COLO668 (cell line): ENCODE data around the gene ARID4B.
"Not testable (repeated sequence)": the region's sequence is repeated elsewhere in the genome, so short reads cannot be mapped to it uniquely, and the experiment has no call there.

Experiments
- DNase-seq: peaks from one replicate; lab custom pipeline; 2025; ENCODE audit not compliant: unreplicated experiment; lab: John Stamatoyannopoulos, UW

ARID4B gene

GRCh38 chr1:235299169-235299858 is 28.7 kb downstream of the ARID4B start:
- no peak for DNase-seq

GRCh38 chr1:235298758-235299157 is 29.2 kb downstream of the ARID4B start:
- no peak for DNase-seq

- no peak for DNase-seq
Observed at GRCh38 chr1:235297579-235297978, 30.4 kb downstream of the ARID4B start.

- DNase-seq, result no peak
Observed at GRCh38 chr1:235296729-235297128, 31.2 kb downstream of the ARID4B start.

- DNase-seq, result peak; percentile 32
Observed at GRCh38 chr1:235295902-235296350, 32.1 kb downstream of the ARID4B start.

GRCh38 chr1:235293322-235293942 is 34.5 kb downstream of the ARID4B start:
- DNase-seq, result no peak

GRCh38 chr1:235292790-235293189 is 35.2 kb downstream of the ARID4B start:
- no peak for DNase-seq

- DNase-seq, result no peak
Observed at GRCh38 chr1:235291599-235292091, 36.3 kb downstream of the ARID4B start.

GRCh38 chr1:235290740-235291502 is 37.1 kb downstream of the ARID4B start:
- peak; percentile 40 for DNase-seq

- DNase-seq, result no peak
Observed at GRCh38 chr1:235289859-235290739, 37.9 kb downstream of the ARID4B start.

- no peak for DNase-seq
Observed at GRCh38 chr1:235287208-235287882, 40.6 kb downstream of the ARID4B start.

GRCh38 chr1:235286667-235287066 is 41.3 kb downstream of the ARID4B start:
- no peak for DNase-seq

- no peak for DNase-seq
Observed at GRCh38 chr1:235284231-235284769, 43.7 kb downstream of the ARID4B start.

GRCh38 chr1:235283636-235284035 is 44.3 kb downstream of the ARID4B start:
- not testable (repeated sequence) for DNase-seq

GRCh38 chr1:235280467-235280866 is 47.5 kb downstream of the ARID4B start:
- DNase-seq, result no peak

- no peak for DNase-seq
Observed at GRCh38 chr1:235279694-235280093, 48.3 kb downstream of the ARID4B start.

GRCh38 chr1:235278915-235279292 is 49.1 kb downstream of the ARID4B start:
- no peak for DNase-seq

GRCh38 chr1:235278233-235278914 is 49.6 kb downstream of the ARID4B start:
- no peak for DNase-seq

- no peak for DNase-seq
Observed at GRCh38 chr1:235277709-235278108, 50.3 kb downstream of the ARID4B start.
